NCI-H524 treated with DMSO at 0.1 percent for 48 hours (cell line): ENCODE data around the gene NEUROD4.
A peak's percentile ranks its signal among the peaks of the same experiment; 100 is the strongest.

Experiments used
- DNase-seq: peaks from one replicate; lab custom pipeline; 2025; lab: John Stamatoyannopoulos, UW

The NEUROD4 gene

GRCh38 chr12:55058776-55059175, 39.0 kb downstream of the NEUROD4 start:
- DNase-seq, result no peak

GRCh38 chr12:55060470-55060869, 40.7 kb downstream of the NEUROD4 start:
- DNase-seq, result no peak

DNA sequence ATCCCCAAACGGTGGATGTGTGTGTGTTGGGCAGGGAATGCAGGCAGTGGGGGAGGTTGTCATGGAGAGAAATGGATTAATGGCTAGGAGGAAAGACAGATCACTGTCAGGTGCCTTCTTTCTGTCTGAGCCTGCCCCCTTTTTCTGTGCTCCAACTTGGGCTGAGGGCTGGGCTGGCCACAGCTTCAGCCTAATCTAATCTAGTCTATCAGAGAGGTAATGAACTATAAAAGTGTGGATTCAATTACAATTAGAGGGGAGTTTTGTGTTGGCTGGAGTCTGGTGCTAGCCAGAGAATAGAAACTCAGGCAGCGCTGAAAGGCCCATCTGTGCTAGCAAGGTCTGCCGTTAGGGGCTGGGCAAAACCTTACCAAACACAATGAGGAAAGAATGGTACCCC, 41.2 kb downstream of the NEUROD4 start:
- no peak for DNase-seq

GRCh38 chr12:55063291-55063690, 43.5 kb downstream of the NEUROD4 start:
- DNase-seq, result peak; percentile 84

GRCh38 chr12:55065535-55065934, 45.8 kb downstream of the NEUROD4 start:
- DNase-seq, result no peak

DNA sequence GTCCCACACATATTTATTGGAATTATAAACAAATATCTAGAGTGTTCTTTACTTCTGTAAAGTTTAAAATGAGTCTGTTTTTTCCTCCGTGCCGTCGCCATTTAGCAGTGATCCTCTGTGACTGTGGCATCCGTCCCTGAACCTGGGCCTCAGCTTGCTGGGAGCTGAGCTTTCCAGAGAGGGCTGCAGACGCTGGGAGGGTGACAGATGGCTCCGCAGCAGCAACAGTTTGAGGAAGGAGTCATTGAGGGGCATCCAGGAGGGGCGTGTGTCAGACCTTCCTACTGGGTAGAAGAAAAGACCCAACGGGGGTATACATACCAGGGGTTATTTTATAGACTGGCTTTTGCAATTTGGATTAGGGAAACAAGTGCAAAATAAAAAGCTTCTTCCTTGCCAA, 47.9 kb downstream of the NEUROD4 start:
- DNase-seq, result peak; percentile 75

- DNase-seq, result peak; percentile 90
Observed at GRCh38 chr12:55068416-55069010, 48.7 kb downstream of the NEUROD4 start.

DNA sequence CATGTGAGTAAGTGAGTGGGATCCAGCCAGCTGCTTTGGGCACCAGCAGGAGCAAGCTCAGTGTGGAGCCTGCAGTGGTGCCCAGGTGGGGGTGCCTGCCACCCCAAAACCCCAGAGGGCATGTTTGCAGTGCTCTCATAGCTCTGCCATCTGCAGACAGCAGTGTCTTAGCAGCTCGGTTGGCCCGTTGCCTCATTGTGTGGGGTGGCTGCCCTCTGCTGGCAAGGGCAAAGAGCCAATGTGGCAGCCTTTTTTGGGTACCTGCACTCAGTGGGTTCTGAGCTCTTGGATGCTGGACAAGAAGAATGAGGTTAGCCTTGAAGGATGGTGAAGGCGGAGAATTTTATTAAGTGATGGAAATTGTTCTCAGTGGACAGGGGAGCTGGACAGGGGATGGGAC, 52.3 kb downstream of the NEUROD4 start:
- DNase-seq, result peak; percentile 39

DNA sequence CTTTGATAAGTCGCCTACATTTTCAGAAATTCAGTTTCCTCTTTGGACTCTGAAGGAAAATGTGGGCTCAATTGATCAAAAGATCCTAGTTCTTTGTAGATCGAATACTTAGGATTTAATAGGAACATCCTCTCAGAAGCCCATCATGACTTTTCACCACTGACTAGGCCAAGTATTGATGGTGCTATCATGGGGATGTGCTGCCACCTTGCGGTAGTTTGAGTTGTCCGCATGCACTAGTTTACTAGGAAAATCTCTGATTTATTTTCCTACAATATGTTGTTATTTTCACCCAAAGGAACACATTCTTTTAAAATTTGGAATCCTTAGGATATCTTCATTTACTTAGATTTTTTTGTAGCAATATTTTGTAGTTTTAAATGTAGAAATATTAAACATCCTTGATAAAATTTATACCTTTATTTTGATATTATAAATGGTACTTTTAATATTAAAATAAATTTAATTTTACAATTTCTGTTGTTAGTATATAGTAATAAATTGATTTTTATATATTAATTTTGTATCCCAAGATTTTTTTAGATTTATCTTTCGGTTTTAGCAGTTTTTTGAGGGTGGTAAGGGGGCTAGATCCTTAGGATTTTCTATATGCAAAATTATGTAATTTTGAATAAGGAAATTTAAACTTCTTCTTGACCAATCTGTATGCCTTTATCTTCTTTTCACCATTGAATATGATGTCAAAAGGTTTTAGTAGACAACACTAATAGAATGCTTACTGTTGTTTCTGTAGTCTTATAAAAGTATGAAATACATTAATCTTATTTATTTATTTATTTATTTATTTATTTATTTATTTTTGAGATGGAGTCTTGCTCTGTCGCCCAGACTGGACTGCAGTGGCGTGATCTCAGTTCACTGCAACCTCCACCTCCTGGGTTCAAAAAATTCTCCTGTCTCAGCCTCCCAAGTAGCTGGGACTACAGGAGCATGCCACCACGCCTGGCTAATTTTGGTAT, 53.6 kb downstream of the NEUROD4 start:
- DNase-seq, result no peak

GRCh38 chr12:55074806-55075205, 55.0 kb downstream of the NEUROD4 start:
- DNase-seq, result no peak
